ENCODE measurements around the gene PIBF1. TPM values are rescaled to one million over a fixed set of nuclear protein-coding genes. Genes with fewer than 3 reads are reported as not detected.

Gene PIBF1
- polyA plus RNA-seq, 3 donors = 3.3 to 8.0 (median 4.7) TPM

DNA sequence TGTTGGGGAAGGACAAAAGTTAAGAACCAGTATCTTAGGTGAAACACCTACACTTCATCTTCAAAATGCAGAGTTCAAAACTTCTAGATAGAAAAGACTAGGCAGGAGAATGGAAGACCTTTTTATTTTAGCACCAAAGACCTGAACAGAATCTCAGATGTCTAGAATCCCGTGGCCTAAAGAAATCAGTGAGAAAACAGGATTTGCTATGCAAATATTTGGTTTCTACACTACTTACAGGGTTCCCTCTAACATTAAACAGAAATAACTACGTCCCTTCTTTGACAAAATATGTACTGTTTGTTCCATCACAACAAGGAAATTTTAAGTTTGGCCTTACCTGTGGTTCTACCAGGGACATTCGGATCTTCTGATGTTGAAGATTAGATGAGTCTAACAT lies 21.7 kb upstream of the PIBF1 start:
- H4K20me1 ChIP-seq (ENCODE audit: insufficient read depth, low read length) = peaks cover 11% of the 10 kb centered on the region
- Mint-ChIP-seq H3K9me3 (no peaks in the 10 kb centered on the region), H3K36me3 (peaks cover 71 to 78% of the 10 kb centered on the region in 2 donors), H3K27ac (no peak overlapping the region), H3K4me3 (no peak overlapping the region), H3K27me3 (ENCODE audit: low read depth in 3 of 3) (no peaks in the 10 kb centered on the region), H3K4me1 (no peaks in the 10 kb centered on the region)
- H3K4me2 ChIP-seq (replicated peaks; ENCODE audit: extremely low read depth, low read length, poor library complexity, severe bottlenecking) = no peak overlapping the region
- DNase-seq = no peak
- WGBS (ENCODE audit: insufficient coverage) = no CpG with 5 or more reads among the region's 3 CpGs
- no peak overlapping the region for H3K9ac ChIP-seq (ENCODE audit: insufficient read depth, low read length, poor library complexity, severe bottlenecking)
- no peak overlapping the region for H2AFZ ChIP-seq (ENCODE audit: insufficient read depth, low read depth, low read length, poor library complexity, severe bottlenecking)
- H3K9me3 ChIP-seq (replicated peaks in 1 of 2; ENCODE audit: control insufficient read depth in 1 of 2, insufficient read depth in 1 of 2, low read length in 2 of 2) = no peaks in the 10 kb centered on the region
- TF ChIP-seq, protein P1, sequence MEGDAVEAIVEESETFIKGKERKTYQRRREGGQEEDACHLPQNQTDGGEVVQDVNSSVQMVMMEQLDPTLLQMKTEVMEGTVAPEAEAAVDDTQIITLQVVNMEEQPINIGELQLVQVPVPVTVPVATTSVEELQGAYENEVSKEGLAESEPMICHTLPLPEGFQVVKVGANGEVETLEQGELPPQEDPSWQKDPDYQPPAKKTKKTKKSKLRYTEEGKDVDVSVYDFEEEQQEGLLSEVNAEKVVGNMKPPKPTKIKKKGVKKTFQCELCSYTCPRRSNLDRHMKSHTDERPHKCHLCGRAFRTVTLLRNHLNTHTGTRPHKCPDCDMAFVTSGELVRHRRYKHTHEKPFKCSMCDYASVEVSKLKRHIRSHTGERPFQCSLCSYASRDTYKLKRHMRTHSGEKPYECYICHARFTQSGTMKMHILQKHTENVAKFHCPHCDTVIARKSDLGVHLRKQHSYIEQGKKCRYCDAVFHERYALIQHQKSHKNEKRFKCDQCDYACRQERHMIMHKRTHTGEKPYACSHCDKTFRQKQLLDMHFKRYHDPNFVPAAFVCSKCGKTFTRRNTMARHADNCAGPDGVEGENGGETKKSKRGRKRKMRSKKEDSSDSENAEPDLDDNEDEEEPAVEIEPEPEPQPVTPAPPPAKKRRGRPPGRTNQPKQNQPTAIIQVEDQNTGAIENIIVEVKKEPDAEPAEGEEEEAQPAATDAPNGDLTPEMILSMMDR (IDR thresholded peaks at IDR 0.05) = no peak
- H3K79me2 ChIP-seq (ENCODE audit: insufficient read depth, low read length) = no peaks in the 10 kb centered on the region
- no peak overlapping the region for H3K27ac ChIP-seq (ENCODE audit: low read depth in 1 of 2, low read length in 2 of 2)
- H3K36me3 ChIP-seq (replicated peaks in 1 of 2; ENCODE audit: control insufficient read depth in 1 of 2, insufficient read depth in 2 of 2, low read length in 2 of 2) = peaks cover 95 to 100% of the 10 kb centered on the region in 2 donors
- H3K27me3 ChIP-seq (ENCODE audit: control insufficient read depth in 2 of 2, insufficient read depth in 2 of 2, low read length in 2 of 2) = no peaks in the 10 kb centered on the region
- no peak overlapping the region for H3K4me3 ChIP-seq (replicated peaks in 1 of 3; ENCODE audit: low read depth in 2 of 3, low read length in 3 of 3)
- intact Hi-C loops (cut with micrococcal nuclease) = no loop called here
- no peaks in the 10 kb centered on the region for H3K4me1 ChIP-seq (ENCODE audit: control insufficient read depth in 1 of 2, insufficient read depth in 2 of 2, low read length in 2 of 2)

DNA sequence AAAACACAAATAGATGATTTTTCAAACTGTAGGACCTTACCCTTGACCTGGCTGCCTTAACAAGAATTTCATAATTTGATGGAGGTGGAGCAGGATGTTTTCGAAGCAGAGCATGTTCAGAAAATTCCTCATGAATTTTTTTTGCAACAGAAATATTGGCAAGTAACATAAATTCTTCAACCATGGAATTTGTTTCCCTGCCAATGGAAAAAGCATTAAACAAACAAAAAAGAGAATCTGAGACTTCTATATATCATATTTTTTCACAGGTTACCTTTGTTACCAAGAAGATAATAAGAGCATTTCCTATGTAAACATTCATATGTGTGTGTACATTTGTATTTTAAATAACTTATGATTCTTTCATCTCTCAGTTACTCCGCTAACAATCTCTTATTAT lies 18.5 kb upstream of the PIBF1 start:
- Histone ChIP-seq H3K9ac (ENCODE audit: insufficient read depth, low read length, poor library complexity, severe bottlenecking) (no peak overlapping the region), H3K79me2 (ENCODE audit: insufficient read depth, low read length) (no peaks in the 10 kb centered on the region), H3K4me3 (replicated peaks in 1 of 3; ENCODE audit: low read depth in 2 of 3, low read length in 3 of 3) (no peak overlapping the region), H3K4me2 (replicated peaks; ENCODE audit: extremely low read depth, low read length, poor library complexity, severe bottlenecking) (no peak overlapping the region), H3K4me1 (ENCODE audit: control insufficient read depth in 1 of 2, insufficient read depth in 2 of 2, low read length in 2 of 2) (no peaks in the 10 kb centered on the region), H4K20me1 (ENCODE audit: insufficient read depth, low read length) (no peaks in the 10 kb centered on the region), H3K36me3 (replicated peaks in 1 of 2; ENCODE audit: control insufficient read depth in 1 of 2, insufficient read depth in 2 of 2, low read length in 2 of 2) (peaks cover 98 to 100% of the 10 kb centered on the region in 2 donors), H2AFZ (ENCODE audit: insufficient read depth, low read depth, low read length, poor library complexity, severe bottlenecking) (no peak overlapping the region), H3K27me3 (ENCODE audit: control insufficient read depth in 2 of 2, insufficient read depth in 2 of 2, low read length in 2 of 2) (no peaks in the 10 kb centered on the region), H3K27ac (ENCODE audit: low read depth in 1 of 2, low read length in 2 of 2) (no peak overlapping the region), H3K9me3 (replicated peaks in 1 of 2; ENCODE audit: control insufficient read depth in 1 of 2, insufficient read depth in 1 of 2, low read length in 2 of 2) (no peaks in the 10 kb centered on the region)
- TF ChIP-seq, protein P1 (IDR thresholded peaks at IDR 0.05) = no peak
- Mint-ChIP-seq H3K27ac (peak overlapping the region in 1 of 7 donors; percentile 66), H3K36me3 (peaks cover 83 to 86% of the 10 kb centered on the region in 2 donors), H3K9me3 (no peaks in the 10 kb centered on the region), H3K4me1 (no peaks in the 10 kb centered on the region), H3K27me3 (ENCODE audit: low read depth in 3 of 3) (no peaks in the 10 kb centered on the region), H3K4me3 (no peak overlapping the region)
- WGBS (ENCODE audit: insufficient coverage) = no CpG with 5 or more reads among the region's 2 CpGs
- intact Hi-C loops (cut with micrococcal nuclease) = no loop called here
- DNase-seq = no peak

Data from CD14-positive monocyte (primary cell).